LoVo (cell line): ENCODE data around the gene CFHR1.
"Not testable (repeated sequence)": the region's sequence is repeated elsewhere in the genome, so short reads cannot be mapped to it uniquely, and the experiment has no call there.

Source experiments
- DNase-seq: peaks from one replicate; pipeline ENCODE4 v3.0.0-alpha.2; 2016; ENCODE audit warnings: low spot score

Gene CFHR1

DNA sequence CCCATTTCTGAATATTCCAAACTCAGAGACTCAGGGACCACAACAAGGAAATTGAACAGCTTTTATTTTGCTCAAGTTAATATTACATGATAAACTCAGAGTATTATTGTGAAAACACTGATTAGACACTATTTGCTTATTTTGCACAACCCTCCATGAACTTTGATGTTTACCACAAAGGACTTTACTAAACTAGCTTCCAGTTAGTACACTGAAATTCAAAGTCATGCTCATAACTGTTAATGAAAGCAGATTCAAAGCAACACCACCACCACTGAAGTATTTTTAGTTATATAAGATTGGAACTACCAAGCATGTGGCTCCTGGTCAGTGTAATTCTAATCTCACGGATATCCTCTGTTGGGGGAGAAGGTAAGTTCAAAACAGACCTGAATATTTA, at the start of gene CFHR1:
TSS of gene CFHR1 (plus strand) at position 201 of the 400 bp plus-strand sequence. CDS start at position 315, 114 bp downstream.
- not testable (repeated sequence) for DNase-seq

DNA sequence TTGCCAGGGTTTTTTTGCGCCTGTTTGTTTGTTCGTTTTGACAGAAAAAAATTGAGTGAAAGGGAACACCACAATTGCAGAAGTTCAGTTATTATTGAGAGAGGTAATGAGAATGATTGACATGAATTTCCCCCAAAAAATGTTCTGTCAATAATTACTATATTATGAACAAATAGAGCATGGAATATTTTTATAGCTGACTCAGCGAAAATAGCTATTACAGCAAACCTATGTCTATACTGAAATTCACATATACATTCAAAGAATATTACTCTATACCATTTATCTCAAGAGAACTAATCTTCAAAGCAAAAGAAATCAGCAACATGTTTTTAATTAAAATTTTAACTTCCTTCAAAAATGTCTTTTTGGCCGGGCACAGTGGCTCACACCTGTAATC, 49.7 kb upstream of the CFHR1 start:
- DNase-seq = not testable (repeated sequence)

DNA sequence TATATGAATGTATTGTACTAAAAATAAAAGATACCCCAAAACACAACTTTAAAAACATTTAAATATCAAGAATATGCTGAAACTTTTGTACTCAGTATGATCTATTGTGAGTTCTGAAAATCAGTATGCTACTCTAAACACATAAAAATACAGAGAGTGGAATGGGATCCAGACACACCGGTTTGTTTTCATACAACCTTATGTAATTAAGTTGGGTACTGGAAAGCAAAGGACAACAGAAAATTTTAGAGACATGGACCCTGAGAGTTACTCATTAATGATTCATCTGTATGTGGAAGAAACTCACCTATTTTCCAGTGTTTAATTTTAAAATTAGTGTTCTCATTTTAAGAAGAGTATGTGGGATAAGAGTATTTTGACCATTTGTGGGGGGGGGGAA, 45.8 kb upstream of the CFHR1 start:
- DNase-seq = no peak

DNA sequence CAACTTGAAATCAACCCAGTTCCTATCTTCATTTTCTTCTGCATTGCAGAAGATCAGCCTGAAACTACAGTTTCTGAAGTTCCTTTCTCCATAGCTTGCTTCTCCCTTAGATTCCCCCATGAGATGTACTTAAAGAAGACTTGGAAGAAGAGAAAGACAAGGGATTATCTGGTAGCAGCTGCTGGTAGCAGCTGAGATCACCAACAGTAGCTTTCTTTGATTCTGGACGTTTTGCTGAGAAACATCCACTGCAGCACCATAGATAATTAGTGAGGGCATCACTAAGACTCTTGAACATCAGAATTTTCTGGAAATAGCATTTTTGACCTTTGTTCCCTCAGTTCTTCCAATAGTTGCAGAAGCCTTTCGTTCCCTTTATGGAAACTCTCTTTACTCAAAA, 45.4 kb upstream of the CFHR1 start:
- no peak for DNase-seq

DNA sequence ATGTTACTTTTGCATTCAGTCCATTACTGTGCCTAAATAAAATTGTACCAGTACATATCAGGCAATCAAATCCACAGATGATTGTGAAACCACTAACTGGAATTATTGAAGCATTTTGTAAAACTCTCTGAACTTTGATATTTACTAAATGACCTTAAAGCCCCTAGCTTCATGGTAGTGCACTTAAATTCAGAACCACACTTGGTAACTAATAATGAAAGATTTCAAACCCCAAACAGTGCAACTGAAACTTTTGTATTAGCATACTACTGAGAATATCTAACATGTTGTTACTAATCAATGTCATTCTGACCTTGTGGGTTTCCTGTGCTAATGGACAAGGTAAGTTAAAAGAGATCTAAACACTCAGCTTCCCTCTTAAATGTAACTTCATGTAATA, 44.9 kb upstream of the CFHR1 start, which contains the start of gene CFHR3:
TSS of gene CFHR3 (plus strand) at position 238 of the 400 bp plus-strand sequence. CDS start at position 285, 47 bp downstream.
- DNase-seq = no peak

DNA sequence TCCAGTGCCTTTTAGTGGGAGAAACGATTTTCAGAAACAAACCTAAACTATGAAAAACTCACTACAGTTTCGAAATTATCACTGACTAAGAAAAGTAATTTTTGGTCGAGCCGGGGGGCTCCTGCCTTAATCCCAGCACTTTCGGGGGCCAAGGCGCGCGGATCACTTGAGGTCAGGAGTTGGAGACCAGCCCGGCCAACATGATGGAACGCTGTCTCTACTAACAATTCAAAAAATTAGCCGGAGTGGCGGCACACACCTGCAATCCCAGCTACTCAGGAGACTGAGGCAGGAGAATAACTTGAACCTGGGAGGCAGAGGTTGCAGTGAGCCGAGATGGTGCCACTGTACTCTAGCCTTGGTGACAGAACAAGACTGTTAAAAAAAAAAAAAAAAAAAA, 41.9 kb upstream of the CFHR1 start:
- DNase-seq = no peak

DNA sequence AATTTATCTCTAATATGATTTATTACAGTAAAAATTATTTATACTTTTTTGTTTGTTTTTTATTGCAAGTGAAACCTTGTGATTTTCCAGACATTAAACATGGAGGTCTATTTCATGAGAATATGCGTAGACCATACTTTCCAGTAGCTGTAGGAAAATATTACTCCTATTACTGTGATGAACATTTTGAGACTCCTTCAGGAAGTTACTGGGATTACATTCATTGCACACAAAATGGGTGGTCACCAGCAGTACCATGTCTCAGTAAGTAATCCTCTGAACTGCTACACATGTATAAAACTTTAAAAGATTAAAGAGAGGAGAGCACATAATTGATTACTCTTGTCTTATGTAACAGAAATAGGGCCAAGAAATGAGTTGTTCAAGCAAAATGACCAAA, 40.4 kb upstream of the CFHR1 start:
- DNase-seq = no peak

DNA sequence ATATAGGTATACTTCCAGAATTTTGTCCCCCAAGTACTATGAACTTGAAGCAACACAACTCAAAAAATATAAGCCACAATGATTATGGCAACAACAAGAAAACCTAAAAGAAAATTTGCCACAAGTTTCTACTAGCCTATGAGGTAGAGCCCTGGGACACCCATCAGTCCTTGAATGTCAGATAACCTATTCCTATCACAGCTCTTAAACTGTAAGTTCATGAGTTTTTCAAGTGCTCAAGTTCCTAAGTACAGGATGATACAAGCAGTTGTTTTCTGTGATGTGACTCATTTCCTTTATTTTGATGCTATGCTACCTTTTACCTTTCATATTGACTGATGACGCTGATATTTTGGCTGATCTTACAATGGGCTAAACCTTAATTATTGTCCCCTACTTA, 28.3 kb upstream of the CFHR1 start:
- DNase-seq = not testable (repeated sequence)

DNA sequence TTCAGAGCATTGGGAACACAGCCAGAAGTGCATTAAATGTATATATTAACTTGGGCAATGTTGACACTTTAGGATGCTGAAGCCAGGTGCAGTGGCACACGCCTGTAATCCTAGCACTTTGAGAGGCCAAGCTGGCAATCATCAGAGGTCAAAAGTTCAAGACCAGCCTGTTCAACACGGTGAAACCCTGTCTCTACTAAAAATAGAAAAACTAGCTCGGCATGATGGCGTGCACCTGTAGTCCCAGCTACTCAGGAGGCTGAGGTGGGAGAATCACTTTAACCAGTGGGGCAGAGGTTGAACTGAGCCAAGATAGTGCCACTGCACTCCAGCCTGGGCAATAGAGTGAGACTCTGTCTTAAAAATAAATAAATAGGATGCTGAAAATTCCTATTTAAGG, 25.4 kb upstream of the CFHR1 start:
- DNase-seq = not testable (repeated sequence)

DNA sequence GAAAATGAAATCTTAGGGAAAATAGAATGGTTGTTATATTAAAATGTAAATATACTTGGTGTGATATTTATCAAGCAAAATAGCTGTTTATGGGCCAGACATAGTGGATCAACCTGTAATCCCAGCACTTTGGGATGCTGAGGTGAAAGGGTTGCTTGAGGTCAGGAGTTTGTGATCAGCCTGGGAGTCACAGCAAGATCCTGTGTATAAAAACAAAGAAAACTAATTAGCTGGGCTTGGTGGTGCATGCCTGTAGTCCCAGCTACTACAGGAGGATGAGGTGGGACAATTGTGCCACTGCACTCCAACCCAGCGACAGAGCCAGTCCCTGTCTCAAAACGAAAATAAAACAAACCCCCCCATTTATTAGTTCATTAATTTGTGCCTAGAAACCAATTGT, 21.6 kb upstream of the CFHR1 start:
- DNase-seq = no peak

DNA sequence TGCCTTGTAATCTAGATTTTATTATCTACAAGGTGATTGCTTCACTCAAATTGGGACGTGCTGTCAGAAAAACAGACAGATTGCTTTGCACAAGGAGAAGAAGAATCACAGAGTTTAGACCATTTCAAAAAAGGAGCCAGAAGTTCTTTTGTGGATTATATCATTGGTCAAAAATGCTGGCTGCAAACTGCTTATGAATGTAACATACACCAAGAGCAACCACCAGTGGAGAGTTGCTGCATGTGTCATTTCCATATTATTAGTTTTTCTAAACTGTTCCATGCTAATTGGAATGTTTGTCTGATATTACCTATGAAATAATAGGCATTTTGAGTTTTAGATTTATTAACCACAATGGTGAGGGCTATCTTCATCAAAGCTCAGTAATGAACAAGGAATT, 17.6 kb upstream of the CFHR1 start:
- not testable (repeated sequence) for DNase-seq

DNA sequence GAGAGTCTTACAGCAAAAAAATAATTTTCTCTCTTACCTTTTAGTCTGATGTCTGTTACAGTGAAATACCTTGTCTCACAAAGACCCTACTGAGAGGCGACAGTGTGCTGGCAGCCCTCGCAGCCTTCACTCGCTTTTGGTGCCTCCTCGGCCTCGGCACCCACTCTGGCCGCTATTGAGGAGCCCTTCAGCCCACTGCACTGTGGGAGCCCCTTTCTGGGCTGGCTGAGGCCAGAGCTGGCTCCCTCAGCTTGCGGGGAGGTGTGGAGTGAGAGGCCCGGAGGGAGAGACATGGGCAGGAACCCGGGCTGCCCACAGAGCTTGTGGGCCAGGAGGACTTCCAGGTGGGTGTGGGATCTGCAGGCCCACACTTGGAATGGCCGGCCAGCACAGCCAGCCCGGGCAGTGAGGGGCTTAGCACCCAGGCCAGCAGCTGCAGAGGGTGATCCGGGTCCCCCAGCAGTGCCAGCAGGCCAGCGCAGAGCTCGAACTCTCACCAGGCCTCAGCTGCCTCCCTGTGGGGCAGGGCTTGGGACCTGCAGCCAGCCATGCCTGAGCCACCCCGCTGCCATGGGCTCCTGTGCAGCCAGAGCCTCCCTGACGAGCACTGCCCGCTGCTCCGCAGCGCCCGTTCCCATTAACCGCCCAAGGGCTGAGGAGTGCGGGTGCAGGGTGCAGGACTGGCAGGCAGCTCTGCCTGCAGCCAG, 10.8 kb upstream of the CFHR1 start:
- no peak for DNase-seq

DNA sequence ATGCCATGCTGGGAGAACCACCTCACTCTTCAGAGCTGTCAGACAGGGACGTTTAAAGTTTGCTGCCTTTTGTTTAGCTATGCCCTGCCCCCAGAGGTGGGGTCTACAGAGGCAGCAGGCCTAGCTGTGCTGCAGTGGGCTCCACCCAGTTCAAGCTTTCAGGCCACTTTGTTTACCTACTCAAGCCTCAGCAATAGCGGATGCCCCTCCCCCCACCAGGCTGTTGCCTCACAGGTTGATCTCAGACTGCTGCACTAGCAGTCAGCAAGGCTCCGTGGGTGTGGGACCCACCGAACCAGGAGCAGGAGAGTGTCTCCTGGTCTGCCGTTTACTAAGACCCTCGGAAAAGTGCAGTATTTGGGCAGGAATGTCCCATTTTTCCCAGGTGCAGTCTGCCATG, 2.1 kb upstream of the CFHR1 start:
- not testable (repeated sequence) for DNase-seq

DNA sequence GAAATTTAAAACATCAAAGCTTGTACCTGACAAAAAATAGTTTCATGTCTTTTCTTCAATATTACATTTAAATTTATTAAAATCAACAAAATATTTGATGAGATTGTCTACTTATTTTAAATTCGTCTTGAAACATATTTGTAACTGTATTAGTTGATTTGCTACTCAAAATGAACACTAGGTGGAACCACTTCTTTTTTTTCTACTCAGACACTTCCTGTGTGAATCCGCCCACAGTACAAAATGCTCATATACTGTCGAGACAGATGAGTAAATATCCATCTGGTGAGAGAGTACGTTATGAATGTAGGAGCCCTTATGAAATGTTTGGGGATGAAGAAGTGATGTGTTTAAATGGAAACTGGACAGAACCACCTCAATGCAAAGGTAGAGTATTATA, 8.3 kb downstream of the CFHR1 start:
- peak; percentile 34 for DNase-seq

DNA sequence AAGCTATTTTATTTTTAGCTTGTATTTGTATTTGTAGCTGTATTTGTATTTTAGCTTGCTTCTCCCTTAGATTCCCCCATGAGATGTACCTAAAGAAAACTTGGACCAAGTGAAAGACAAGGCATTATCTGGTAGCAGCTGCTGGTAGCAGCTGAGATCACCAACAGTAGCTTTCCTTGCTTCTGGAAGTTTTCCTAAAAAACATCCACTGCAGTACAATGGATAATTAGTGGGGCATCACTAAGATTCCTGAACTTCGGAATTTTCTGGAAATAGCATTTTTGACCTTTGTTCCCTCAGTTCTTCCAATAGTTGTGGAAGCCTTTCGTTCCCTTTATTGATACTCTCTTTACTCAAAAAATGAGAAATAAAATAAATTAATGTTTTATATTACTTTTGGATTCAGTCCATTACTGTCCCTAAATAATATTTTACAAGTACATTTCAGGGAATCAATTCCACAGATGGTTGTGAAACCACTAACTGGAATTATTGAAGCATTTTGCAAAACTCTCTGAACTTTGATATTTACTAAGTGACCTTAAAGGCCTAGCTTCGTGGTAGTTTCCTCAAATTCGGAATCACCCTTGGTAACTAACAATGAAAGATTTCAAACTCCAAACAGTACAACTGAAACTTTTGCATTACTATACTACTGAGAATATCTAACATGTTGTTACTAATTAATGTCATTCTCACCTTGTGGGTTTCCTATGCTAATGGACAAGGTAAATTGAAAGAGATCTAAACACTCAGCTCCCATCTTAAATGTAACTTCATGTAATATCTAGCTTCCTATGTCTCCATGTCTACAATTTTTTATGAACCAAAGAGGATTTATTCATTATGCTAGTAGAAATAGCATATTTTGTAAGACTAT, 30.3 kb downstream of the CFHR1 start:
- not testable (repeated sequence) for DNase-seq

DNA sequence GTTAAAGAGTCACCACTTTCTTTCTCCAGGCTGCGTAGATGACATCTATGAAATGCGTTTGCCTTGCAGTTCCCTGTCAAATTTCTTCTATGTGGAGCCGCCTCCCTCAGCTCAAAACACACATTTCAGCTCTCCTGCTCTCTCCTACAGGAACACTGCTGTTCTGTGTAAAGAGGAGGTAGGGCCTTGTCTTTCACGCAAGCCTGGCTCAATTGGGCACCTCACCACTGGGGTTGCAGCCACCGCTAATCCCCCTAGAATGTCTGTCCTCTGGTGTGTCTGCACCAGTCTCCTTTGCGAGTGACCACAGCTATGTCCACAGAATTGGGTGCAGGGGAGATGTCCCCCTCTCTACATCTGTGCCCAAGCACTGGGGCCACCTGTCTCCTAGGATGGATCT, 36.5 kb downstream of the CFHR1 start:
- DNase-seq = no peak

DNA sequence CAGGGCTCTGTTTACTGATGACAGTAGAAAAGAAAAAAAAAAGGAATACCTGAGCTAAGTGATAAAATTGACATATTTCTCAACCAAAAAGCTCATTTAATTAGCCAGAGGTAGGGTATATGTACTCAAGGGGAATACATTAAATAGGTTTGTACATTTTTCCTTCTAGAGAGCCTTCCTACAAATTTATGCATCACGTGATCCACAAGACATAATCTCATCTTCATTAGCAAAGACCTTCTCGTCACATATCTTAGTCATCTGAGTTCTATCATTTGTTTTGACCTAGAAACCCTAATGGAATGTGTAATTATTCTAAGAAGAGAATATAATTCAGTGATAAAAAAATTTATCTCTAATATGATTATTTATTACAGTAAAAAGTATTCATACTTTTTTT, 37.7 kb downstream of the CFHR1 start:
- DNase-seq = no peak

DNA sequence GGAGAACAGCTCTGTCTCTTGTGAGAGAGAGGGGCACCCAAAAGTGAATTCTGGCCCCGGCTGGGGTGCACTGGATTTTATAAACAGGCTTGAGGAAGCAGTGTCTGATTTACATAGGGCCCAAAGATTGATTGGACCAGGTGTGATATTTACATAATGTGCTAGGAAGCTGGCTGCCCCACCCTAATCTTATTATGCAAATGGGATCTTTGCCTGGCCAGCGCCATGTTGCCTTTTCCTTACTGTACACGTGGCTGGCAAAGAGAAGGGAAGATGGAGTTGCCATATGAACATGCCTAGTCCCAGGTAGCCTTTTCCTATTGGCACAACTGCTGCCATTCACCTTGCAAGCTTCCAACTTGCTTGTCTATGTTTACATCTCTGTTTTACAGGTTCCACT, 39.3 kb downstream of the CFHR1 start:
- no peak for DNase-seq

DNA sequence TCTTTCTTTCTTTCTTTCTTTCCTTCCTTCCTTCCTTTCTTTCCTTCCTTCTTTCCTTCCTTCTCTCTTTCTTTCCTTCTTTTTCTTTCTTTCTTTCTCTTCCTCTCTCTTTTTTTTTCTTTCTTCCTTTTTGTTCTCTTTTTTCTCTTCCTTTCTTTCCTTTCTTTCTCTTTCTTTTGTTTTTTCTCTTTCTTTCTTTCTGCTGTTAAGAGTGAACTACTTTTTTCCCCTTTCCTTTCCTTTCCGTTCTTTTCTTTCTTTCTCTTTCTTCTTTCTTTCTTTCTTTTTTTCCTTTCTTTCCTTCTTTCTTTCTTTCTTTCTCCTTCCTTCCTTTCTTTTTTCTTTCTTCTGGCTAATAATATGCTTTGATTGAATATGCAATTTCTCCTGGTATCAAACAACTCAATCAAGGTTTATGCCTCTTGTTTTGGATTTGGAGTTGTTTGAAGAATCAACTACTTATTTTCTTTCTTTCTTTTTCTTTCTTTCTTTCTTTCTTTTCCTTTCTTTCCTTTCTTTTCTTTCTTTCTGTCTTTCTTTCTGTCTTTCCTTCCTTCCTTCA, 40.9 kb downstream of the CFHR1 start:
- DNase-seq = no peak

DNA sequence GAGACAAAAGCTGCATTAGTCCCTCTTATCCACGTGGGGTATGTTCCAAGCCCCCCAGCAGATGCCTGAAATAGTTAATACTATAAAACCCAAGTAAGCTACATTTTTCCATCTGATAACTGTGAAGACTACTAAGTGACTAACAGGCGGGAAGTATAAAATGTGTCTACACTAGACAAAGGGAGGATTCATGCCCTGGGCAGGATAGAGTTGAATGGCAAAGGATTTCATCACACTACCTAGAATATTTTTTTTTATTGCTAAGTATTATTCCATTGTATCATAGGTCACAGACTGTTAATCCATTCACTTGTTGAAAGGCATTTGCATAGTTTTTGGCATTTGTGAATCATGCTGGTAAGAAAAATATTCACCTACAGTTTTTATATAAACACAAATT, 41.9 kb downstream of the CFHR1 start:
- no peak for DNase-seq

DNA sequence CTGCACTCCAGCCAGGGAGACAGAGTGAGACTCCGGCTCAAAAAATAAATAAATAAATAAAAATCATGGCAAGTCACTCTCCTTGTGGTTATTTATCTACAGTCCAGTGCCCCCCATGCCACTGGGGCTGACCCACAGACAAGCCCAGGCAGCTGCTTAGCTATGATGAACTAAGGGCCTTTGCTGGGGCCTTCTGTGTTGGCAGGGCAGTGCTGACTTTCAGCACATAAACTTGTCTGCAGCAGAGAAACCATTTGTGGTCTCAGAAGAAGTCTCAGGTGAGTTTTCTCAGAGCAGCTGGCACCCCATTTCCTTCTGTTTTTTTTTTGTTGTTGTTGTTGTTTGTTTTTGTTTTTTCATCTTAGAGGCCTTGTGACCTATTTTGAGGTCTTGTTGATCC, 47.4 kb downstream of the CFHR1 start:
- no peak for DNase-seq

DNA sequence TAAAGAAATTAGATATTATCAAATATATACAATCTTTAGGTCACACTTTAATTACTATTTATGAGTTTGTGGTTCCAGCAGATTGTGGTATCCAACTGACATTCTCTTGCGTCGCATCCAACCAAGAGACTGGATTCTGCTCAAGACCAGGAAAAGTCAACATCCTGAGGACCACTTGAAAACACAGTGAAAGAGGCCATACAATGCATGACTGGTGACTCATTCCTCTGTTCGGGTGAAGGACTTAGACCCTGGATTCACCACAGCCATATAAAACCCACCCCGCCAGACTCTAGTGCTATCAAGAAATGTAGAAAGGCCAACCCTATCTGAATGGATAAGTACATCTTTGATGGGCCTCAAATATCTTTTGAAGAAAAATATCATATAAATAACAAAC, 53.9 kb downstream of the CFHR1 start:
- no peak for DNase-seq

DNA sequence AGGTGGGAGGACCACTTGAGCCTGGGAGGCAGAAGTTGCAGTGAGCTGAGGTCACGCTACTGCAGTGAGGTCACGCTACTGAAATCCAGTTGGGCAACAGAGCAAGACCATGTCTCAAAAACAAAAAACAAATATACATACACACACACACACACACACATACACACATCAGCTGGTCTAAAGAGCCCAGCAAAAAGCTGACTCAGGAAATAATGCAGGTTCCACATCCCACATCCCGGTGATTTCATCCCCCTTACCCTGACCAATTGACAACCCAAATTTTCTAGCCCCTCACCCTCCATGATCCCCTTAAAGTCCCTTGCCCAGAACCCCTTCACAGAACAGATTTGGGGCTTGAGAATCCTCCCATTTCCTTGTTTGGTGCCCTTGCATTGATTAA, 56.4 kb downstream of the CFHR1 start:
- DNase-seq = no peak
